GM19372 (cell line): ENCODE measurements around the gene CD38.
A peak's percentile ranks its signal among the peaks of the same experiment; 100 is the strongest.
"Not testable (repeated sequence)": the region's sequence is repeated elsewhere in the genome, so short reads cannot be mapped to it uniquely, and the experiment has no call there.

ENCODE experiments used
- ATAC-seq: cut with Tn5 transposase; IDR thresholded peaks from one replicate; pipeline ENCODE4 v1.9.1; 2021; ENCODE audit warnings: mild to moderate bottlenecking, low read depth, moderate library complexity; ENCODE audit not compliant: unreplicated experiment

Gene CD38

GRCh38 chr4:15758294-15758693 is 19.8 kb upstream of the CD38 start:
- ATAC-seq = no peak

- not testable (repeated sequence) for ATAC-seq
These were observed 15.7 kb upstream of the CD38 start for GRCh38 chr4:15762460-15762859.

- no peak for ATAC-seq
These were observed 12.7 kb upstream of the CD38 start for GRCh38 chr4:15765391-15765790.

GRCh38 chr4:15765910-15766697 is 12.0 kb upstream of the CD38 start:
- ATAC-seq = peak; percentile 69

GRCh38 chr4:15766821-15767220 is 11.3 kb upstream of the CD38 start:
- ATAC-seq = no peak

- ATAC-seq = no peak
These were observed 8.9 kb upstream of the CD38 start for GRCh38 chr4:15769202-15769601.

GRCh38 chr4:15771216-15772058 is 6.7 kb upstream of the CD38 start:
- no peak for ATAC-seq

GRCh38 chr4:15774020-15774420 is 4.1 kb upstream of the CD38 start:
- no peak for ATAC-seq

- no peak for ATAC-seq
These were observed 1.1 kb upstream of the CD38 start for GRCh38 chr4:15776871-15777648.

GRCh38 chr4:15777697-15778288 is 335 bp upstream of the CD38 start:
- no peak for ATAC-seq

- ATAC-seq = no peak
These were observed 1.2 kb downstream of the CD38 start for GRCh38 chr4:15779306-15779705.

GRCh38 chr4:15779809-15780208 is 1.7 kb downstream of the CD38 start:
- ATAC-seq = no peak

- no peak for ATAC-seq
These were observed 3.4 kb downstream of the CD38 start for GRCh38 chr4:15781427-15782095.

GRCh38 chr4:15783676-15784075 is 5.5 kb downstream of the CD38 start:
- no peak for ATAC-seq

GRCh38 chr4:15784959-15785634 is 7.0 kb downstream of the CD38 start:
- ATAC-seq = peak; percentile 93

GRCh38 chr4:15786743-15787142 is 8.6 kb downstream of the CD38 start:
- no peak for ATAC-seq

- ATAC-seq = no peak
These were observed 14.8 kb downstream of the CD38 start for GRCh38 chr4:15792974-15793373.

- ATAC-seq = no peak
These were observed 15.6 kb downstream of the CD38 start for GRCh38 chr4:15793506-15794363.

GRCh38 chr4:15794426-15794825 is 16.3 kb downstream of the CD38 start:
- no peak for ATAC-seq
